ENCODE data around the gene ZNF621. TPM values are rescaled to one million over a fixed set of nuclear protein-coding genes. Genes with fewer than 3 reads are reported as not detected.

Gene ZNF621
- total RNA-seq, 1 donor from 2014 or later, result 8.2 TPM

DNA sequence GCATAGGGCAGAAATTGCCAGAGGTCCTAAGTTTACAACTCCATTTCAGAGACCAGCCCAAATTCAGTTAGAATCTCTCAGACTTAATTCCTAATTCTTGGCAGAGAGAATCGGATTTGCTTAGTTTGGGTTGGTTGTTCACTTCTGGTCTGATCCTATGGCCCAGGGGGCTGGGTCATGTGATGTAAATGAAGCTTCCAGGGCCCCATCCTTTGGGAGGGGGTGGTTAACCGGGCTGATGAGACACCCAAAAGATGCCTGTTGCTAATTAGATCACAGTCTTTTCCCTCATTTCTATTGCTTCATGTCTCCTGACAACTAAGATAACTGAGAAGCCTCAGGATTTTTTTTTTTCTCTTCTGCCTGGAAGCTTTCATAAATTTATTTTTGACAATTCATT is 30.1 kb upstream of the ZNF621 start:
- intact Hi-C loops (cut with DNase I), result no loop called here
- Histone ChIP-seq H3K9me3 (no peaks in the 10 kb centered on the region), H3K4me1 (no peaks in the 10 kb centered on the region), H3K27ac (no peak overlapping the region), H3K27me3 (no peaks in the 10 kb centered on the region), H3K36me3 (peaks cover 0 to 5% of the 10 kb centered on the region in 2 donors), H3K4me3 (no peak overlapping the region)
- TF ChIP-seq, protein P1, sequence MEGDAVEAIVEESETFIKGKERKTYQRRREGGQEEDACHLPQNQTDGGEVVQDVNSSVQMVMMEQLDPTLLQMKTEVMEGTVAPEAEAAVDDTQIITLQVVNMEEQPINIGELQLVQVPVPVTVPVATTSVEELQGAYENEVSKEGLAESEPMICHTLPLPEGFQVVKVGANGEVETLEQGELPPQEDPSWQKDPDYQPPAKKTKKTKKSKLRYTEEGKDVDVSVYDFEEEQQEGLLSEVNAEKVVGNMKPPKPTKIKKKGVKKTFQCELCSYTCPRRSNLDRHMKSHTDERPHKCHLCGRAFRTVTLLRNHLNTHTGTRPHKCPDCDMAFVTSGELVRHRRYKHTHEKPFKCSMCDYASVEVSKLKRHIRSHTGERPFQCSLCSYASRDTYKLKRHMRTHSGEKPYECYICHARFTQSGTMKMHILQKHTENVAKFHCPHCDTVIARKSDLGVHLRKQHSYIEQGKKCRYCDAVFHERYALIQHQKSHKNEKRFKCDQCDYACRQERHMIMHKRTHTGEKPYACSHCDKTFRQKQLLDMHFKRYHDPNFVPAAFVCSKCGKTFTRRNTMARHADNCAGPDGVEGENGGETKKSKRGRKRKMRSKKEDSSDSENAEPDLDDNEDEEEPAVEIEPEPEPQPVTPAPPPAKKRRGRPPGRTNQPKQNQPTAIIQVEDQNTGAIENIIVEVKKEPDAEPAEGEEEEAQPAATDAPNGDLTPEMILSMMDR (IDR thresholded peaks at IDR 0.05), result no peak
- DNase-seq (ENCODE audit: low spot score in 2 of 2), result no peak

DNA sequence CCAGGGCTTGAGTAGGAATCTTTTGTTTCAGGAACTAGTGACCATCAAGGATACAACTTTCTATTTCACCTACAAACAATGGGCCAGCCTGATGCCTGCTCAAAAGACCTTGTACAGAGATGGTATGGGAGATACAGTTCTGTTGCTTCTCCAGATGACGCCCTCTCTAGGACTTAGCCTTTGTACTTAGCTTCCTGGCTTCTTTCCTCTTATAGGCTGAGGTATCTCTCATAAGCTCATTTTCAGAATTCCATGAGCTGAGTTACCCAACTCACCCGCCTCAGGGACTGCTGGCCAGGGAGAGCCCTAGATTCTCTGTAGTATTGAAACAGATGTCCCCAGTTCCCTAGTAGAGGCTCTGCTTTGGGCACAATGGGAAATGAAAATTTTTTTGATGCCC is 27.5 kb upstream of the ZNF621 start:
- H3K4me3 ChIP-seq, result no peak overlapping the region
- DNase-seq (ENCODE audit: low spot score in 2 of 2), result no peak
- H3K27ac ChIP-seq, result no peak overlapping the region
- no peaks in the 10 kb centered on the region for H3K4me1 ChIP-seq
- H3K9me3 ChIP-seq, result no peaks in the 10 kb centered on the region
- intact Hi-C loops (cut with DNase I), result no loop called here
- H3K36me3 ChIP-seq, result no peaks in the 10 kb centered on the region
- TF ChIP-seq, protein P1 (IDR thresholded peaks at IDR 0.05), result no peak
- no peaks in the 10 kb centered on the region for H3K27me3 ChIP-seq

DNA sequence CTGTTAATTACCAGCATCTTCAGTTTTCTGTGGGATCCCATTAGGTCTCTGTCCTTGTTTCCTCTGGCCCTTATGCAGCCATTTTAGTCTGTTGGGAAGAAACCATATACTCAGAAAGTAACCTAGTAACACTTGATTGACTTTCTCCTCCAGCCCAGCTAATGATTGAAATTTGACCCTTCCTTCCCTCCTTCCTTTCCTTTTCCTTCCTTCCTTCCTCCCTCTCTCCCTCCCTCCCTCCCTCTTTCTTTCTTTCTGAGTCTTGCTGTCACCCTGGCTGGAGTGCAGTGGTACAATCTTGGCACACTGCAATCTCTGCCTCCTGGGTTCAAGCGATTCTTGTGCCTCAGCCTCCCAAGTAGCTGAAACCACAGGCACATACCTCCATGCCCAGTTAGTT is 24.8 kb upstream of the ZNF621 start:
- Histone ChIP-seq H3K27ac (no peak overlapping the region), H3K9me3 (no peaks in the 10 kb centered on the region), H3K4me3 (no peak overlapping the region), H3K27me3 (no peaks in the 10 kb centered on the region), H3K36me3 (no peaks in the 10 kb centered on the region), H3K4me1 (peaks cover 0 to 6% of the 10 kb centered on the region in 2 donors)
- TF ChIP-seq, protein P1 (IDR thresholded peaks at IDR 0.05), result no peak
- intact Hi-C loops (cut with DNase I), result loop anchor here (10.0 kb wide), 1 partner anchor 375 kb away; no protein-coding TSS in a partner anchor
- no peak for DNase-seq (ENCODE audit: low spot score in 2 of 2)

DNA sequence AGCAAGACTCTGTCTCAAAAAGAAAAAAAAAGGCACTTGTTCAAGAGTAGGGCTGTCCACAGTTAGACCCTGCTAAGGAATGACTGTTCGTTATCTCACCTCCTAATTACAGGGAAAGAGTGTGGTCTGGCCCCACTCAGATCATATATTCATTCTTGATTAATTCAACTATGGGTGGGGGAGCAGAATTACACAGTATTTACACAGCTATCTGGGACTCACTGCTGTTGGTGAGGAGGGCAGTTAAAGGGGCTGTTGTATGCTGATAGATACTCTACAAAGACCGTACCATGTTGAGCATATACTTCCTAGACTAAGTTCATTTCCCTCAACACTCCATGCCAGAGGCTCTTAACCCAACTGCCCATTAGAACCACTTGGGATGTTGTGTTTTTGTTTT is 22.7 kb upstream of the ZNF621 start:
- DNase-seq (ENCODE audit: low spot score in 2 of 2), result no peak
- intact Hi-C loops (cut with DNase I), result loop anchor here (10.0 kb wide), 1 partner anchor 373 kb away; no protein-coding TSS in a partner anchor
- TF ChIP-seq, protein P1 (IDR thresholded peaks at IDR 0.05), result no peak
- H3K27me3 ChIP-seq, result no peaks in the 10 kb centered on the region
- H3K36me3 ChIP-seq, result no peaks in the 10 kb centered on the region
- no peaks in the 10 kb centered on the region for H3K9me3 ChIP-seq
- H3K4me1 ChIP-seq, result peaks cover 5 to 10% of the 10 kb centered on the region in 2 donors
- no peak overlapping the region for H3K27ac ChIP-seq
- H3K4me3 ChIP-seq, result no peak overlapping the region

DNA sequence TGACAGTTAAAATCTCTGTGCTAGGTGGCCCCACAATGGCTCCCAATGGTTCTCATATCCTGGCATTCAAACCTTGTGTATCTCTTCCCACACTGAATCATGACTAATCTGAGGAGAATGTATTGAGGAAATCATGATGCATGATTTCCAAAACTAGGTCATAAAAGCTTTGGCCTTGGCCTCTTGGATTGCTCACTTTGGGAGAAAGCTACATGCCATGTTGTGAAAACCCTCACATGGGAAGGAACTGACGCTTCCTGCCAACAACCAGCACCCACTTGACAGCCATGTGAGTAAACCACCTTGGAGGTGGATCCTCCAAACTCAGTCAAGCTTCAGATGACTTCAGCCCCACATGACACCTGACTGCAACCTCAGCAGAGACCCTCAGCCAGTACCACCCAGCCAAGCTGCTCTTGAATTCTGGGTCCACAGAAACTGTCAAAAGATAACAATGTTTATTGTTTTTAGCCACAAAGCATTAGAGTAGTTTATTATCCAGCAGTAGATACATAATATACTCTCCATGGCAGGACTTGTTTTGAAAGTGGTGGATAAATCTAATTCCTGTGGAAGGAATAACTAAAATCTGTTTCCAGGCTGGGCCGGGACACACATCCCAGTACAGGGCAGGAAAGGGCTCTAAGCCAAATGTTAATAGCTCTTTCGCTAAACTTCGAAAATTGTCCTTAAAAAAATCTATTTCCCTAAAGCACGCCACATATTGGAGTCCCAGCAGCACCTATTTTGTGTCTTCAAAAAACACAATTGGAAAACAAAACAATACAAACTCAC is 19.9 kb upstream of the ZNF621 start:
- TF ChIP-seq, protein P1 (IDR thresholded peaks at IDR 0.05), result no peak
- Histone ChIP-seq H3K27me3 (no peaks in the 10 kb centered on the region), H3K9me3 (no peaks in the 10 kb centered on the region), H3K4me1 (peaks cover 5 to 10% of the 10 kb centered on the region in 2 donors), H3K36me3 (peaks cover 0 to 3% of the 10 kb centered on the region in 2 donors), H3K27ac (peak overlapping the region; percentile 77 to 82), H3K4me3 (peak overlapping the region in 1 of 2 donors; percentile 69)
- intact Hi-C loops (cut with DNase I), result loop anchor here (1.0 to 10.0 kb wide), 2 partner anchors 52 to 370 kb away; no protein-coding TSS in a partner anchor
- peak in 1 of 2 donors; percentile 75 for DNase-seq (ENCODE audit: low spot score in 2 of 2)

All from ascending aorta (tissue), 2 donors.